Ishikawa (cell line): ENCODE measurements around the gene LEMD2.

Source experiments
- CEBPB ChIP-seq: IDR thresholded peaks from 2 replicates; pipeline ENCODE4 v1.6.1; 2012
- CREB1 ChIP-seq: IDR thresholded peaks from 2 replicates; pipeline ENCODE4 v1.6.1; 2012; ENCODE audit warnings: low read depth
- EGR1 ChIP-seq: IDR thresholded peaks from 2 replicates; pipeline ENCODE4 v1.6.1; 2012
- EP300 ChIP-seq: IDR thresholded peaks from 2 replicates; pipeline ENCODE4 v1.6.1; 2012; ENCODE audit warnings: borderline replicate concordance
- FOXM1 ChIP-seq: IDR thresholded peaks from 2 replicates; pipeline ENCODE4 v1.6.1; 2012; ENCODE audit warnings: low read depth, borderline replicate concordance
- NFIC ChIP-seq: IDR thresholded peaks from 2 replicates; pipeline ENCODE4 v1.6.1; 2012
- RAD21 ChIP-seq: IDR thresholded peaks from 2 replicates; pipeline ENCODE4 v1.6.1; 2012; ENCODE audit warnings: low read depth
- TAF1 ChIP-seq: IDR thresholded peaks from 2 replicates; pipeline ENCODE4 v1.6.1; 2012; ENCODE audit warnings: low read depth, mild to moderate bottlenecking
- TCF12 ChIP-seq: IDR thresholded peaks from 2 replicates; pipeline ENCODE4 v1.6.1; 2012; ENCODE audit warnings: low read depth
- TEAD4 ChIP-seq: IDR thresholded peaks from 2 replicates; pipeline ENCODE4 v1.6.1; 2012
- YY1 ChIP-seq: IDR thresholded peaks from 2 replicates; pipeline ENCODE4 v1.6.1; 2012; ENCODE audit warnings: low read depth
- ZBTB7A ChIP-seq: IDR thresholded peaks from 2 replicates; pipeline ENCODE4 v1.6.1; 2012; ENCODE audit warnings: low read depth
- TF ChIP-seq, protein P1 (sequence below): IDR thresholded peaks from 2 replicates; pipeline ENCODE4 v1.6.1; 2012
- TF ChIP-seq, protein P2 (sequence below): IDR thresholded peaks from 2 replicates; pipeline ENCODE4 v1.6.1; 2012
- TF ChIP-seq, protein P3 (sequence below): IDR thresholded peaks from 2 replicates; pipeline ENCODE4 v1.6.1; 2012; ENCODE audit warnings: low read depth, mild to moderate bottlenecking

LEMD2 gene

DNA sequence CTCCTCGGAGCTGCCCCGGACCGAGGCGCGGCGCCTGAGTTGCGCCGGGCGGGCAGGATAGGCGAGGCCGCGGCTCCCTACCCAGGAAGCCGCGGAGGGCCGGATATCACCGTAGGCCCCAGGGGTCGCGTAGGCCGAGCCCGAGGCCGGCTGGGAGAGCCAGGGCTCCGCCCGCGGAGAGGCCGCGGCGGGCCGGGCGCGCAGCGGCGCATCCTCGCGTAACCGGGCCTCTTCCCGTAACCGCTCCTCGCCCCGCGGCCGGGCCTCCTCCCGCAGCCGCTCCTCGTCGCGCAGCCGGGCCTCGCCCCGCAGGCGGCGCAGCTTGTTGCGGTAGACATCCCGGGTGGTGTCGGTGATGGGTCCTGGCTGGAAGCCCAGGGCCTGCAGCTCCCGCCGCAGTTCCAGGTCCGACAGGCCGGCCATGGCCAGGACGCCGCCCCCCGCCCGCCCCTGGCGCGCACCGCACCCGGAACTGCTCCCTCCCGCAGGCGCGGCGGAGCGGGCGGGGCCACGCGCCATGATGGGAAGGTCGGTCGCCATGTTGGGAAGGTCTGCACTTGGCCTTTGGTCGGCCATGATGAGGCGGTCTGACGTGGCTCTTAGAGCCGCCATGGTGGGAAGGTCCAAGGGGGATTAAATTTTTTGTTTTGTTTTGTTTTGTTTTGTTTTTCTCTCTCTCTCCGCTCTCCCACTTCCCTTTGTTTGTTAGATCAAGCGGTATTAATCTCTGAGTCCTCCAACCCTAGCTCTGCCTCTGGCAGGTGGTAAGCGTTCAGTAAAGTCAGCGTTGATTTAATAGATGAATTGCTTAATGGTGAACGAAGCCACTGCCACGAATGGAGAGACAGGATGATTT lies at the start of gene LEMD2:
LEMD2 (minus strand) TSS at position 437 of the 856 bp plus-strand sequence; CDS start at position 423, 14 bp downstream.
- TF ChIP-seq ZBTB7A (no peak), EGR1 (peak; percentile 100), CEBPB (no peak), RAD21 (no peak), NFIC (peak; percentile 71), YY1 (peak; percentile 100), CREB1 (peak; percentile 40; the same call in 1 of the 2 replicates), FOXM1 (no peak), TAF1 (peak; percentile 91), TEAD4 (no peak), TCF12 (peak; percentile 73; the same call in 1 of the 2 replicates)
- TF ChIP-seq, protein P1, sequence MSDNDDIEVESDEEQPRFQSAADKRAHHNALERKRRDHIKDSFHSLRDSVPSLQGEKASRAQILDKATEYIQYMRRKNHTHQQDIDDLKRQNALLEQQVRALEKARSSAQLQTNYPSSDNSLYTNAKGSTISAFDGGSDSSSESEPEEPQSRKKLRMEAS, result peak; percentile 50; the same call in 1 of the 2 replicates
- TF ChIP-seq, protein P2, sequence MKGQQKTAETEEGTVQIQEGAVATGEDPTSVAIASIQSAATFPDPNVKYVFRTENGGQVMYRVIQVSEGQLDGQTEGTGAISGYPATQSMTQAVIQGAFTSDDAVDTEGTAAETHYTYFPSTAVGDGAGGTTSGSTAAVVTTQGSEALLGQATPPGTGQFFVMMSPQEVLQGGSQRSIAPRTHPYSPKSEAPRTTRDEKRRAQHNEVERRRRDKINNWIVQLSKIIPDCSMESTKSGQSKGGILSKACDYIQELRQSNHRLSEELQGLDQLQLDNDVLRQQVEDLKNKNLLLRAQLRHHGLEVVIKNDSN, result peak; percentile 54; the same call in 1 of the 2 replicates
- TF ChIP-seq, protein P3, sequence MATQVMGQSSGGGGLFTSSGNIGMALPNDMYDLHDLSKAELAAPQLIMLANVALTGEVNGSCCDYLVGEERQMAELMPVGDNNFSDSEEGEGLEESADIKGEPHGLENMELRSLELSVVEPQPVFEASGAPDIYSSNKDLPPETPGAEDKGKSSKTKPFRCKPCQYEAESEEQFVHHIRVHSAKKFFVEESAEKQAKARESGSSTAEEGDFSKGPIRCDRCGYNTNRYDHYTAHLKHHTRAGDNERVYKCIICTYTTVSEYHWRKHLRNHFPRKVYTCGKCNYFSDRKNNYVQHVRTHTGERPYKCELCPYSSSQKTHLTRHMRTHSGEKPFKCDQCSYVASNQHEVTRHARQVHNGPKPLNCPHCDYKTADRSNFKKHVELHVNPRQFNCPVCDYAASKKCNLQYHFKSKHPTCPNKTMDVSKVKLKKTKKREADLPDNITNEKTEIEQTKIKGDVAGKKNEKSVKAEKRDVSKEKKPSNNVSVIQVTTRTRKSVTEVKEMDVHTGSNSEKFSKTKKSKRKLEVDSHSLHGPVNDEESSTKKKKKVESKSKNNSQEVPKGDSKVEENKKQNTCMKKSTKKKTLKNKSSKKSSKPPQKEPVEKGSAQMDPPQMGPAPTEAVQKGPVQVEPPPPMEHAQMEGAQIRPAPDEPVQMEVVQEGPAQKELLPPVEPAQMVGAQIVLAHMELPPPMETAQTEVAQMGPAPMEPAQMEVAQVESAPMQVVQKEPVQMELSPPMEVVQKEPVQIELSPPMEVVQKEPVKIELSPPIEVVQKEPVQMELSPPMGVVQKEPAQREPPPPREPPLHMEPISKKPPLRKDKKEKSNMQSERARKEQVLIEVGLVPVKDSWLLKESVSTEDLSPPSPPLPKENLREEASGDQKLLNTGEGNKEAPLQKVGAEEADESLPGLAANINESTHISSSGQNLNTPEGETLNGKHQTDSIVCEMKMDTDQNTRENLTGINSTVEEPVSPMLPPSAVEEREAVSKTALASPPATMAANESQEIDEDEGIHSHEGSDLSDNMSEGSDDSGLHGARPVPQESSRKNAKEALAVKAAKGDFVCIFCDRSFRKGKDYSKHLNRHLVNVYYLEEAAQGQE, result no peak; the same call in 1 of the 2 replicates

DNA sequence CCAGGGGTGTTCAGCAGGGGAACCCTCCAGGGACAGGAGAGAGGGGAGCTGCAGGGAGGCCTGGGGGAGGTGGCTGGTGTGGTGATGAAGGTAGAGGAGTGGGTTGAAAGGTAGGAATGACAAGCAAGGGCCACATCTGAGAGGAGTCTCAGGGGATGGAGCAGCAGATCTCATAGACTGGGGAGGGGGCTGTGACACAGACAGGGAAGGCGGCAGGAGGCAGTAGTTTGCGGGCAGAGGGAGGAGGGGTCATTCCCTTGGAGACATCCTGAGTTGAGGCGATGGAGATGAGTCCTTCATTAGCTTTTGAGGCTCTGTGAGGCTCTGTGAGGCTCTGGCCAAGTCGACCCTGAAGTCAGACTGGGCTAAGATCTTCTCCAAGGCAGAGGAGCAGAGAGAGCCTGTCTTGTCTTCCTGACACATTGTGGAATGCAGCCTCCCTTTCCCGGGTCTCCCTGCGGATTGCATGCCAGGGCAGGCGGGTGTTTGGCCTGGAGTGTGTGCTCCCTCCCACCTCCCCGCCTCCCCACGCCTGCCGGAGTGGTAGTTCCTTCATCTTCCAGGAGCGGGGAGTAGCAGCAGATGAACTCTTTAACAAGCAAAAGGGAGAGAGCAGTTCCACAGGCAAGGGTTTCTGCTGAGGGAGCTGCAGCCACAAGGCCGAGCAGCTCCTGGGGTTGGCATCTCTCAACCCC lies 49.2 kb upstream of the LEMD2 start:
- TF ChIP-seq, protein P3, result no peak
- TF ChIP-seq FOXM1 (no peak), TAF1 (no peak), NFIC (no peak), CREB1 (no peak), EP300 (no peak), YY1 (no peak), CEBPB (no peak), TCF12 (no peak)

DNA sequence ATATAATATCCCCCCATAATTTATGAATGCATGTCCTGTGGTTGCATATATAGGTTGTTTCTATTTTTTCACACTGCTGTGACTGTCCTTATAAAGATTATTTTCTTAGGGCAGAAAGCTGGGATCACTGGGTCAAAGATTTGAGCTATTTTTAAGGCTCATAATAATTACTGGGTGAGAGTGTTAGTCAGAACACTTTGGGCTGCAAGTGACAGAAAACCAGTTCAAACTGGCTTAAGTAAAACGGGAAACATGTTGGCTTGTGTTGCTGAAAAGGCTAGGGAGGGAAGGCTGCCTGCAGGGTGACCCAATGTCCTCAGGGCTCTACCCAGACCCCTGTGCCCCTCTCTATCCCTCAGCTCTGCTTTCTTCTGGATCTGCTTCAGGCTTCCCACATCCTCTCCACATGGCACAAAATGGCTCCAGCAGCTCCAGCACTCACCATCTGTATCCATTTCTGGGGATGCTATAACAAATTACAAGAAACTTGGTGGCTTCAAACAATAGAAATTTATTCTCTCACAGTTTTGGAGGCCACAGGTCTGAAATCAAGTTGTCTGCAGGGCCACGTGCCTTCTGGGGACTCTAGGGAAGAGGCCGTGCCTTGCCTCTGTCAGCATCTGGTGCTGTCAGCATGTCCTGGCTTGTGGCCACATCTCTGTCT lies 48.0 kb upstream of the LEMD2 start:
- TF ChIP-seq CEBPB, result no peak
- TF ChIP-seq EGR1, result no peak
- TF ChIP-seq, protein P2, result no peak
- TF ChIP-seq RAD21, result no peak
- no peak for TF ChIP-seq TEAD4
- no peak for TF ChIP-seq YY1
- TF ChIP-seq EP300, result no peak
- no peak for TF ChIP-seq ZBTB7A
- no peak for TF ChIP-seq TAF1
- TF ChIP-seq, protein P1, result no peak
- TF ChIP-seq, protein P3, result no peak
- no peak for TF ChIP-seq NFIC
- no peak for TF ChIP-seq CREB1
- TF ChIP-seq FOXM1, result no peak
- TF ChIP-seq TCF12, result no peak
